ENCODE data around the gene FAM177A1.
"Not testable (repeated sequence)": the region's sequence is repeated elsewhere in the genome, so short reads cannot be mapped to it uniquely, and the experiment has no call there.

FAM177A1 gene

DNA sequence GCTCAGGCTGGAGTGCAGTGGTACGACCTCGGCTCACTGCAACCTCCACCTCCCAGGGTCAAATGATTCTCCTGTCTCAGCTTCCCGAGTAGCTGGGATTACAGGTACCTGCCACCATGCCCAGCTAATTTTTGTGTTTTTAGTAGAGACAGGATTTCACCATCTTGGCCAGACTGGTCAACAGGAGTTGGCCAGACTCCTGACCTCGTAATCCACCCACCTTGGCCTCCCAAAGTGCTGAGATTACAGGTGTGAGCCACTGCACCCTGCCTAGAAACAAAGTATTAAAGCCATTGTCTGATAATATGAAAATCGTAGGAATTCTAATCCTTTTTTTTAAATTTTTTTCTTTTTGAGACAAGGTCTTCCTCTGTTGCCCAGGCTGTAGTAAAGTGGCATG is 19.7 kb downstream of the FAM177A1 start:
- DNase-seq: not testable (repeated sequence)

DNA sequence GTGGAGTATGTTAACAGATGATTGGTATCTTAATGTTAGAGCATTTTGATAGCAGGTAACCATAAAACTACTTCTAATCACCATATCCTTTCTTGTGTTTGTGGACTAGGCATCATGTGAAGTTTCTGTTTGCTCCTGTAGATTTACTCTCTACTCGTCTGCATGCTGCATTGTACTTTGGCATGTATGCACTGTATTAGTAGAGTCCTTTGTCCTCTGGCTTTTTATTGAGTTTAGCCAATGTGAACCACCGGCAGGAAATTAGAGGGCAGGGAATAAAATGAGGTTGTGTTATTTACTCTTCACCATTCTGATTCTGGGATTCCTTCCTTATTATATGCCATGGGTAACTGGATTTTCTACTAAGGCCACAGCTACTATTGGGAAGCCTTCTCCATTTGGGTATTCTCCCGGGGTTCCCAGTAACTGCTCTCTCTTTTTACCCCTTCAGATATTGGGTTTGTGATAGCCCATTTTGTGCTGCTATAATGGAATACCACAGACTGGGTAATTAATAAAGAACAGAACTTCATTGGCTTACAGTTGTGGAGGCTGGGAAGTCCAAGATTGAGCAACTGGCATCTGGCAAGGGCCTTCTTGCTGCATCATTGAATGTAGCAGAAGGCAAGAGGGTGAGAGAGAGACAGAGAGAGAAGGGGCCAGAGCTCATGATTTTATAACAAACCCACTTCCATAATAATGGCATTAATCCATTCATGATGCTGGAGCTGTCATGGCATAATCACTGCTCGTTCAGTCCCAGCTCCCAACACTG is 22.4 kb downstream of the FAM177A1 start:
- DNase-seq: no peak

DNA sequence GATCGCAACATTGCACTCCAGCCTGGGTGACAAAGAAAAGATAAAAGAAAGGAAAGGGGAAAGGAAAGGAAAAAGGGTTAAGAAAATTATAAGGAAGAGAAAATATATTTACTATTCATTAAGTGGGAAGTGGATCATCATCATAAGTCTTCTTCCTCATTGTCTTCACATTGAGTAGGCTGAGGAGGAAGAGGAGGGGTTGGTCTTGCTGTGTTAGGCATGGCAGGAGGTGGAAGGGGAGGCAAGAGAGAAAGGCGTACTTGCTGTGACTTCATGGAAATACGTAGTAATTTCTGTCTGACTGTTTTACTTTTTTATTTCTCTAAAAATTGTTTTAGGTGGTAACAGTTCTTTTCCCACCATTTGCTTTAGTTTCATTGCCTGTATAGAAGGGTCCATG is 26.2 kb downstream of the FAM177A1 start:
- DNase-seq: no peak

DNA sequence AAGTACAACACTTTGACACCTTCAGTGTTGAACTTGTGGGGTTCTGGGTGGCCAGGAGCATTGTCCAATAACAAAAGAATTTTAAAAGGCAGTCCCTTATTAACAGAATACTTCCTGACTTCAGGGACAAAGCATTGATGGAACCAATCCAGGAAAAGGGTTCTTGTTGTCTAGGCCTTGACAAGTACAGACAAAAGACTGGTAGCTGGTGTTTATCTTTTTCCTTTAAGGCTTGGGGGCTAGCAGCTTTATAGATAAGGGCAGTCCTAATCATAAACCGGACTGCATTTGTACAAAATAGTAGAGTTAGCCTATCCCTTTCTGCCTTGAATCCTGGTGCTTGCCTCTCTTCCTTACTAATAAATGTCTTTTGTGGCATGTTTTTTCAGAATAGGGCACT is 27.4 kb downstream of the FAM177A1 start:
- DNase-seq: no peak

DNA sequence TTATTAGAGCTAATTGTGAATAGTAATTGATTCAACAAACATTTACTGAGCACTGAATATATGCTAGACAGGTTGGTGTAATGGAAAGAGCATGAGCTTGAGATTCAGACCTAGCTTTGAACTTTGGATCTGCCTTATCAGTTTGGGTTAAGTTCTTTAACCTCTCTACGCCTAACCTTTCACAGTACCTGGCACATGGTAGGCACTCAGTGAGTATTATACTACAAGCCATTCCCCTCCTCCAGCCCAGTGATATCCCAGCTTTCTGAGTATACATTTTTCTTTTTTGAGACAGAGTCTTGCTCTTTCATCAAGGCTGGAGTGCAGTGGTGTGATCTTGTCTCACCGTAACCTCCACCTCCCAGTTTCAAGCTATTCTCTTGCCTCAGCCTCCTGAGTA is 32.0 kb downstream of the FAM177A1 start:
- DNase-seq: no peak

DNA sequence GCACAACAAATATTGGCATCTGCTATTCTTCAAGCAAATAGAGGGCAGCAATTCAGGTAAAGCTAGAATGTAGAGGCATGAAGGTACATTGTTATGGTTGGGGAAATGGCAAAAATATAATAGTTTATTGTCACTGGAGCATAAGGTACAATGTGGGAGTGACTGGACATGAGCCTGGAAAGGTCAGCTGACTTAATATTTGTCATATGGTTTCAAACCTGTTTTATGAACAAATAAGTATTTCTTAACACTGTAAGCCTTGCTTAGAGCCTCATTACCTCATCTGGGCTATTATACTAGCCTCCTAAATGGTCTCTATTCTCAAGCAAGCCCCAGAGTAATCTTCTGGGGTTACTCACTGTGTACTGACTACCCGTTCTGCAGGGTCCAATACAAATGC is 33.7 kb downstream of the FAM177A1 start:
- DNase-seq: no peak

DNA sequence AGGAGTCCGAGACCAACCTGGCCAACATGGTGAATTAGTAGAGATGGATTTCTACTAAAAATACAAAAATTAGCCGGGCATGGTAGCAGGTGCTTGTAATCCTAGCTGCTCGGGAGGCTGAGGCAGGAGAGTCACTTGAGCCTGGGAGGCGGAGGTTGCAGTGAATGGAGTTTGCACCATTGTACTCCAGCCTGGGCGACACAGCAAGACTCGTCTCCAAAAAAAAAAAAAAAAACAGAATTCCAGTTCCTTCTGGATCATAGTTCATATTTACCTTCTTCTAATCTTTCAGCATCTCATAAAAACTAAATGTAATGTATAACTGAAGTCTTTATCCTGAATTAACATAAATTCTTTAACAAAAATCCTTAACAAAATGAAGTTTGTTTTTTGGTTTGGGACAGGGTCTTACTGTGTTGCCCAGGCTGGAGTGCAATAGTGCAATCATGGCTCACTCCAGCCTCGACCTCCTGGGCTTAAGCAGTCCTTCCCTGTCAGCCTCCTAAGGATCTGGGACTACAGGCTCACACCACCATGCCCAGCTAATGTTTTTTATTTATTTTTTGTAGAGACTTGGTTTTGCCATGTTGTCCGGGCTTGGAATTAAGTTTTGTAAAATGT is 37.6 kb downstream of the FAM177A1 start:
- no peak for DNase-seq

DNA sequence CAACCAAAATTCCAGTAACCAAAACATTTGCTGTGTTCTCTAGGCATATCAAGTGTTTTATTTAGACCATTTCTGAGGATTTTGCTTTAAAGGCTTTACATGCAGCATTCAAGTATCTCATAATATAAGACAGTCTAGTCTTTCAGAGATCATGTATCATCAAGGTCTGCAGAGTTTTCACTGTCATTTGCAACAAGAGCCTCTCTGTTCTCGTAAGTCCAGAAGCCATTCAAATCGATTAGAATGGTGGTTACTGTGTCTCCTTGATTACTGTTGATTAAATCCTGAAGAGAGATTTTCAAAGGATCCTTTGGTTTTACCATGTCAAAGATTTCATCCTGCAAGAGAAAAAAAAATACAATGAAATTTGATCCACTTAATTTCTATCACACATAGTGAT is 39.4 kb downstream of the FAM177A1 start:
- DNase-seq: no peak

DNA sequence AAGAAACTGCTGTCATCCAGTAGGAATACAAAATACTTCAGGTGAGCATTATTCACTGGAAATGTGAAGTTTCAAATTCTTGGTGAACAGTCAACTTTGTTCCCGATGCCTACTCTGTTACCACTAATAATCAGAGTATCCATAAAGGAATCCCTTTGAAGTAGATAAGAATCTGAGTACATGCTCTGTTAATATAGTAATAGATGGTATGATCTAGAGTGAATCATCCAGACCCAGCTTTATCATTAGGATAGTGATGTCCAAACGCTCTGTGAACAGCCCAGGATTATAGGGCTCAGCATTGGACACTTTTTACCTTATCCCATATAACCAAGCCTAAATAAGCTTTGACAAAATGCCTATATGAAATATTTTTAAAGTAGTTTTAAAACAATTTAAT is 42.4 kb downstream of the FAM177A1 start:
- DNase-seq: no peak

DNA sequence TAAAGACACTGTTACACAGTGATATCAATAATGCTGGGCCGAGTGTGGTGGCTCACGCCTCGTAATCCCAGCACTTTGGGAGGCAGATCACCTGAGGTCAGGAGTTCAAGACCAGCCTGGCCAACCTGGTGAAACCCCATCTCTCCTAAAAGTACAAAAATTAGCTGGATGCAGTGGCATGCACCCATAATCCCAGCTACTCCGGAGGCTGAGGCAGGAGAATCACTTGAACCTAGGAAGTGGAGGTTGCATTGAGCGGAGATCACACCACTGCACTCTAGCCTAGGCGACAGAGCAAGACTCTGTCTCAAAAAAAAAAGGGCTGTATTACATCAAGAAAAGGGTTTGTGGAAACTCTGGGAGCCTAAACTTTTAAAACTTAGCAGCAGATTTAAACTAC is 48.6 kb downstream of the FAM177A1 start:
- not testable (repeated sequence) for DNase-seq

DNA sequence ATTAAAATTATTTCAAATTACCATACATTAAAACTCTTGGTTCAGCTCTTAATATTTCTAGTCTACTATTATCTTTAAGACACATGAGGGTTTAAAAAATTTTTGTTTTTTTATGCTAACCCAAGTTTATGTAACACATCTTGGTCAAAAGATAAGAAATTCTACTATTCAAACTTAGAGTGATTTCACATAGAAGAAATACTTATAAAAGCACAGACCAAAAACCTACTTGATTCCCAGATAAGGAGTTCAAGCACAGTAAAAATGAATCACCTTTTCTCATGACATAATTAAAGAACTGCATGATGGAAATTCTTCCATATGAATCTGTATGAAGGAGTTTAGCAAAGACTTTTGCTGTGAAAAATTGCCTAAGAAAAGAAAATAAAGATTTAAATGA is 61.8 kb downstream of the FAM177A1 start:
- DNase-seq: no peak

DNA sequence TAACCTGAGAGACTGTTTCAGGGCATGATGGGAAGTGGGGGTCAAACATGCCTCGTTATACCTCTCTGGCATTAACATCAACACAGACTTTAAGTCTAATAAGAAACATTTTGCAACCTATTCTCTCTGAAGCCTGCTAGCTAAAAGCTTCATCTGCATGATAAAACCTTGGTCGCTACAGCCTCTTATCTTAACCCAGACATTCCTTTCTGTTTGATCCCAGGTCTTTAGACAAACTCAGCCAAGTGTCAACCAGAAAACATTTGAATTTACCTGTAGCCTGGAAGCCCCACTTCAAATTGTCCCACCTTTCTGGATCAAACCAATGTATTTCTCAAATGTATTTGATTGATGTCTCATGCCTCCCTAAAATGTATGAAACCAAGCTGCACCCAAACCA is 66.6 kb downstream of the FAM177A1 start:
- no peak for DNase-seq

DNA sequence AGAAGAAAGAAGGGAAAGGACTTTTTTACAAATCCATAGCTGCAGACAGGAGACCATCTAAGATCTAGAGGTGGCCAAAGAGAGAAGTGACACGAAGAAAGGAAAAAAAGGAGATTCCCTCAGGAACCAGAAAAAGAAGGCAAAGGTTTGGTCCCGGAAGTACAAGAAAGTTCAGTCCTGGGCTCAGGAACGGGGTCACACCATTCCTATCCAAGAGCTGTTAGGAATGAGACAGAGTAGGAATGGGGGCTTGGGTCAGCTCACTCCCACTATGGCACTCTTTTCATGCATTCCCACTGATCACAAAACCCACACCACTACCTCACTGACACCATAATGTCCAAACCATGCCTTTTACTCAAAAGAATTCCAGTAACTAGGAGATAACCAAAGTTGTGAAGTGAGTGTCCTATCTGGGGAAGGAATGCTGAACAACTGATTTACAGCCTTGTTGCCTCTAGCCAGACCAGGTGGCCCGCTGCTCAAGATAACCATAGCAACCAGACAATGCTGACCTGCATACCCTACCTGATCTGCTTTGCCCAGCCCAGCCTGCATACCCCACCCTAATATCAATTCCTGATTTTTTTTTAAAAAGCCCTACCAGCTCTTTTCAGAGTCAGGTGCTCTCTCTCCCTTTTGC is 67.4 kb downstream of the FAM177A1 start:
- DNase-seq: no peak

DNA sequence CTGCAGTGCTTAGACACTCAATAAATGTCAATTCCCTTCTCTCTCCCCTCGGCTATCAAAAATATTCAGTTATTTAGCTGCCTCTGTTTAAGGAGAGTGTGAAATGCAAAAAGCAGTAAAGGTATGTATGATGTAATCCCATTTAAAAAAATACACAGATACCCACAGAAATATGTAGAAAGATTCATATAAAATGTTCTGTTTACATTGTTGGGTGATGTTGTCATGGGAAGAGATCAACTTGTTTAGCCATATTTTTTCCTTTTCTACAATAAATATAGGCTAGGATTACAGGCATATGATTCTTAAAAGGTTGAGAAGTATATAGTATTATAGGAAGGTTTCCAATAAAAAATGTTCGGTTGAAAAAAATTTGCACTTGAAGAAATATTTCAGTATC is 68.0 kb downstream of the FAM177A1 start:
- no peak for DNase-seq

DNA sequence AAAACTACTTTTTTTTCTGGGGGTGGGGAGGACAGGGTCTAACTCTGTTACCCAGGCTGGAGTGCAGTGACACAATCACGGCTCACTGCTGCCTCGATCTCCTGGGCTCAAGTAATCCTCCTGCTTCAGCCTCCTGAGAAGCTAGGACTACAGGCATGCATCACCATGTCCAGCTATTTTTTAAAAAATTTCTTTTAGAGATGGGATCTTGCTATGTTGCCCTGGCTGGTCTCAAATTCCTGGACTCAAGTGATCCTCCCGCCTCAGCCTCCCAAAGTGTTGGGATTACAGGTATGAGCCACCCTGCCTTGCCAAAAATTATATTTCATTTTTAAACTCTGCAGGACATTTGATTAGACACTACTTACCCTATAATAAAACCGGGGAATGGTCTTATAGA is 70.2 kb downstream of the FAM177A1 start:
- DNase-seq: no peak

DNA sequence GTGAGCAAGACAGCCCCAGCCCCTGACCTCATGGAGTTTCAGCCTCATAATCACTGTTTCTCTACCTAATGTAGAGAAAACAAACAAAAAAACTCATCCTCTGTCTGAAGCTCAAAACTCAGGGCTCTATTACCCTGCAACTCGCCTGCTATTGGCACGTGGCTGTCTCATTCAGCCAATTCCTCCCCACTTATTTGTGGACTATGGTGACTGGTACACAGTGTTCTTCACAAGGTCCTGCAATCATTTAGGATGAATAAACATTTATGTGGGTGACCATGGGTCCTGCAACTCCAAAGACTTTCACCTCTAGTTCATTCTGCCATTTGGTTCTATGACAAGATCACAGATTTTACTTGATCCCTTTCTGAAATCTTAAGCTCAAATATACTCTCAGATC is 71.0 kb downstream of the FAM177A1 start:
- no peak for DNase-seq

DNA sequence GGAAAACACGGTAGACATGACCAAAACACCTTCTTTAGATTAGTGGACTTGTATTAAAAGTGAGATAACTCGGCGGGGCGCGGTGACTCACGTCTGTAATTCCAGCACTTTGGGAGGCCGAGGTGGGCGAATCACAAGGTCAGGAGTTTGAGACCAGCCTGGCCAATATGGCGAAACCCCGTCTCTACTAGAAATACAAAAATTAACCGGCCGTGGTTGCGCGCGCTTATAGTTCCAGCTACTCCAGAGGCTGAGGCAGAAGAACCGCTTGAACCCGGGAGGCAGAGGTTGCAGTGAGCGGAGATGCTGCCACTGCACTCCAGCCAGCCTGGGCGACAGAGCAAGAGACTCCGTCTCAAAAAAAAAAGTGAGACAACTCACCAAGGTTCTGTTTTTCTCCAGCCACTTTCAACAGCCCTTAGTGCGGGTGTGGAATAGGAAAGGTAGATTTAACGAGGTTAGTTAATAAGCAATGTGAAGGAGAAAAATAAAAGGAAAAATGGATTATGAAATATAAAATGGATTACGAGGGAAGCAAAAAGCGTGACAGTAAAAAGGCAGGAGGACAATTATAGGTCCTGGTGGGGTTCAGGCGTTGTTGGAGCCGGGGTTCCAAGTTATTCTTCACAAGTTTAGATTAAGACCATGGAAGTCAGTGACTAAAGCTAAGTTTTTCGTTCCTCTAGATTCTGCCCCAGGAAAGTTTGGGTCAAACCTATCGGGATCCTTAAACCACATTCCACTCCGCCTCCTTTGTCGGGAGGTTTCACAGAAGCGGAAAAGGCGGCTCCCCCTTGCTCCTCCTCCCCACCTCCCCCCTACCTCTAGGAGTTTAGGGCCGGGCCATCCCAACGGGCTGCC is 75.2 kb downstream of the FAM177A1 start:
- DNase-seq: no peak

DNA sequence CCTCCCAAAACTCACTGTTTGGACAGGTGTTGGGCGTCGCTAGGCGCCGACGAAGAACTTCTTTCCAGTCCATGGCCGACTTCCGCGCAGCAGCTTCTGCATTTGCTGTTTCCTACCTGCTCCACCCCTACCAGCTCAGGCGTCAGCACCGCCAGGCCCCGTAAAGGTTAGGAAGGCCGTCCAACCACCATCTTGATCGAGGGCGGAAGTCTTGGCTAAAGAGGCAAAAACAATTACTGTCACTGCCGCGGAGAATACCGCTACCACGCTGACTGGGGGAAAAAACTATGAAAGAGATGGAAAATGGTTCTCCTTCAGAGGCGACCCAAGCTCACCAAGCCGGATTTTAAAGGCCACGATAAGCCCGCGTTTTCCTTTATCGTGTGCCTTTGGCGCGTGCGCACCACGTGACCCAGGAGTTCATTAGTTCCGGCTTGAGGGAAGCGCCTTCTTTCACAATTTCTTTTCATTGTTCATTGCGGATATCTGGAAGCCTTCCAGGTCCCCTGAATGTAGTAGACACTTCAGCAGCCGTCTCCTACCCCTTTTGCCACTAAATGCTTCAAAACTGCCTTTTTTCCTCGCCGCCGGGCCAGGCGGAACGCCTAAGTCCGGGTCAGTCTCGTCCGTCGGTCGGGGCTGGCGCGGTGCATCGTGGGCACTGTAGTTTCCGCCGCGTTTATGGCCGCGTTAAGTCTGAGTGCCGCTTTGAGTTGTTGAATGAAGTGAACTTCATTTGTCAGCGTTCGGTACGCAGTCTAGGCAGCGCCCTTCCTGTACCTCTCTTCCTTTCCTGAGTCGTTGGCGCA is 76.0 kb downstream of the FAM177A1 start, which contains the start of the genes PPP2R3C and PRORP:
PPP2R3C (minus strand) TSS at position 104 of the 809 bp plus-strand sequence; CDS start at position 73, 31 bp downstream.
PRORP (plus strand) TSS at position 666 of the 809 bp plus-strand sequence. CDS start 694 bp downstream, outside the sequence.
- DNase-seq: peak; percentile 95

DNA sequence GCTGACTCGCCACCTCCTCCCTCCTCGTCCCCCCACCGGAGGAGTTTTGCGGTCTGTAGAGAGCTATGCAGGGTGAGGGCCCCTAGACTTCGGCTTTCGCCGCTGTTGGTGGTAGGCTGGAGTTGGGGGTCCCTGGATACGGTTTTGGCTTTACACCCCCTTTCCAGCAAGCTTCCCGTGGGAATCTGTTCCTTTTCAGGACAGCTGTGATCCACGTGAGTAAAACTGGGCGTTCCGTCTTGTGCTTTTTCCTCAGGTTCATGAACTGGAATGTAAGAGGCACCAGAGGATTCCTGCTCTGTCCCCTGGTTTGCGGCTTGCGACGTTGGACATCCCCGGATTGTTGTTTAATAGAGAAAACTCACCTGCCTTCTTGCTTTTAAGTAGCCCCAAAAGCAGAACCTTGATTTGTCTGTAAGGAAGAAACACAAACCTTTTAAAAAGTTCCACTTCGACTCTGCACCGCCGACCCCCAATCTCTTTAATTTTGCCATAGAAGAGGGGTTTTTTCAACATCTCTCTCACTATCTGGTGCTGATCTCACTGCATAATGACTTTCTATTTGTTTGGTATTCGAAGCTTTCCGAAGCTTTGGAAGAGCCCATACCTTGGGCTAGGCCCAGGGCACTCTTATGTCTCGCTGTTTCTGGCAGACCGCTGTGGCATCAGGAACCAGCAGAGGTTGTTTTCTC is 76.8 kb downstream of the FAM177A1 start:
- peak; percentile 69 for DNase-seq

DNA sequence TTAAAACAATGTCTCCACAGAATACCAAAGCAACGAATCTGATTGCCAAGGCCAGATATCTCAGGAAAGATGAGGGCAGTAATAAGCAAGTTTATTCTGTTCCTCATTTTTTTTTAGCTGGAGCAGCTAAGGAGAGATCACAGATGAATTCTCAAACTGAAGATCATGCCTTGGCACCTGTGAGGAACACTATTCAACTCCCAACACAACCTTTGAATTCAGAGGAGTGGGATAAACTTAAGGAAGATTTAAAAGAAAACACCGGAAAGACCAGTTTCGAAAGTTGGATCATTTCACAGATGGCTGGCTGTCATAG is 77.3 kb downstream of the FAM177A1 start:
- no peak for DNase-seq

DNA sequence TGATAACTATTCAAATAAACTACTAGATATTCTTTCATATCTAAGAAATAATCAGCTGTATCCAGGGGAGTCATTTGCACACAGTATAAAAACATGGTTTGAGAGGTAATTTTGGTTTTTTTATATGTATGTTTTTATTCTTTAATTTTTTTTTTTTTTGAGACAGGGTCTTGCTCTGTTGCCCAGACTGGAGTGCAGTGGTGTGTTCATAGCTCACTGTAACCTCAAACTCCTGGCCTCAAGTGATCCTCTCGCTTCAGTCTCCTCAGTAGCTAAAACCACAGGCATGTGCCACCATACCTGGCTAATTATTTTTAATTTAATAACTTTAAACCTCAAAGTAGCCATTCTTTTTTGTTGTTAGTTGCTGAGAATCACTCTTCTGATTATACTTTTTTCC is 78.1 kb downstream of the FAM177A1 start:
- DNase-seq: no peak
